Neuron (in vitro differentiated cells): ENCODE measurements around the gene GATAD2A.

ENCODE experiments used
- H2AFZ ChIP-seq: one replicate; pipeline ENCODE4 v1.6.1; 2013; ENCODE audit warnings: low read depth, mild to moderate bottlenecking, inconsistent platforms, low read length, moderate library complexity
- H3K27me3 ChIP-seq: one replicate; pipeline ENCODE4 v1.6.1; 2013; ENCODE audit warnings: low read length; ENCODE audit not compliant: insufficient read depth
- H3K36me3 ChIP-seq: one replicate; pipeline ENCODE4 v1.6.1; 2013; ENCODE audit warnings: low read length; ENCODE audit not compliant: insufficient read depth
- H3K4me1 ChIP-seq: one replicate; pipeline ENCODE4 v1.6.1; 2013; ENCODE audit warnings: low read length; ENCODE audit not compliant: insufficient read depth
- H3K4me3 ChIP-seq: 2 replicates; pipeline ENCODE4 v1.5.1; 2013; ENCODE audit warnings: mild to moderate bottlenecking, low read length, moderate library complexity
- H3K9me3 ChIP-seq: one replicate; pipeline ENCODE4 v1.6.1; 2013; ENCODE audit warnings: low read length

Gene GATAD2A

GRCh38 chr19:19490214-19490968 is 84.9 kb downstream of the GATAD2A start:
- Histone ChIP-seq H3K27me3 (no peaks in the 10 kb centered on the region), H3K4me3 (no peak overlapping the region), H3K9me3 (no peaks in the 10 kb centered on the region), H3K4me1 (peaks cover 34% of the 10 kb centered on the region), H3K36me3 (peaks cover 34% of the 10 kb centered on the region), H2AFZ (no peak overlapping the region)

- Histone ChIP-seq H2AFZ (no peak overlapping the region), H3K4me3 (no peak overlapping the region), H3K27me3 (no peaks in the 10 kb centered on the region), H3K9me3 (no peaks in the 10 kb centered on the region), H3K36me3 (peaks cover 44% of the 10 kb centered on the region), H3K4me1 (peaks cover 31% of the 10 kb centered on the region)
These were observed 86.0 kb downstream of the GATAD2A start for GRCh38 chr19:19491321-19492025.

GRCh38 chr19:19492026-19492610 is 86.6 kb downstream of the GATAD2A start:
- no peaks in the 10 kb centered on the region for H3K27me3 ChIP-seq
- no peak overlapping the region for H3K4me3 ChIP-seq
- peaks cover 29% of the 10 kb centered on the region for H3K4me1 ChIP-seq
- peaks cover 48% of the 10 kb centered on the region for H3K36me3 ChIP-seq
- no peaks in the 10 kb centered on the region for H3K9me3 ChIP-seq
- H2AFZ ChIP-seq, result no peak overlapping the region

- Histone ChIP-seq H3K36me3 (peaks cover 66% of the 10 kb centered on the region), H3K4me1 (peaks cover 13% of the 10 kb centered on the region), H2AFZ (no peak overlapping the region), H3K27me3 (no peaks in the 10 kb centered on the region), H3K4me3 (no peak overlapping the region), H3K9me3 (no peaks in the 10 kb centered on the region)
These were observed 88.5 kb downstream of the GATAD2A start for GRCh38 chr19:19493841-19494546.

- H3K36me3 ChIP-seq, result peaks cover 82% of the 10 kb centered on the region
- no peaks in the 10 kb centered on the region for H3K4me1 ChIP-seq
- H3K4me3 ChIP-seq, result no peak overlapping the region
- no peaks in the 10 kb centered on the region for H3K9me3 ChIP-seq
- no peak overlapping the region for H2AFZ ChIP-seq
- H3K27me3 ChIP-seq, result no peaks in the 10 kb centered on the region
These were observed 90.4 kb downstream of the GATAD2A start for GRCh38 chr19:19495614-19496603.

GRCh38 chr19:19498255-19498991 is 92.9 kb downstream of the GATAD2A start:
- Histone ChIP-seq H3K4me3 (no peak overlapping the region), H3K9me3 (no peaks in the 10 kb centered on the region), H3K4me1 (no peaks in the 10 kb centered on the region), H2AFZ (no peak overlapping the region), H3K36me3 (peaks cover 90% of the 10 kb centered on the region), H3K27me3 (no peaks in the 10 kb centered on the region)

GRCh38 chr19:19499272-19499995 is 94.0 kb downstream of the GATAD2A start:
- peaks cover 90% of the 10 kb centered on the region for H3K36me3 ChIP-seq
- H3K27me3 ChIP-seq, result no peaks in the 10 kb centered on the region
- H3K4me1 ChIP-seq, result no peaks in the 10 kb centered on the region
- no peaks in the 10 kb centered on the region for H3K9me3 ChIP-seq
- H3K4me3 ChIP-seq, result no peak overlapping the region
- no peak overlapping the region for H2AFZ ChIP-seq

- Histone ChIP-seq H3K27me3 (no peaks in the 10 kb centered on the region), H3K4me3 (no peak overlapping the region), H3K36me3 (peaks cover 94% of the 10 kb centered on the region), H3K9me3 (no peaks in the 10 kb centered on the region), H2AFZ (no peak overlapping the region), H3K4me1 (no peaks in the 10 kb centered on the region)
These were observed 95.6 kb downstream of the GATAD2A start for GRCh38 chr19:19500975-19501644.

- Histone ChIP-seq H3K27me3 (no peaks in the 10 kb centered on the region), H3K4me1 (no peaks in the 10 kb centered on the region), H2AFZ (no peak overlapping the region), H3K9me3 (no peaks in the 10 kb centered on the region), H3K4me3 (no peak overlapping the region), H3K36me3 (peaks cover 94% of the 10 kb centered on the region)
These were observed 96.3 kb downstream of the GATAD2A start for GRCh38 chr19:19501798-19502197.

- H3K4me1 ChIP-seq, result no peaks in the 10 kb centered on the region
- no peak overlapping the region for H2AFZ ChIP-seq
- H3K36me3 ChIP-seq, result peaks cover 97% of the 10 kb centered on the region
These were observed 96.8 kb downstream of the GATAD2A start for GRCh38 chr19:19502281-19502680.

More at GRCh38 chr19:19502281-19502680, 96.8 kb downstream of the GATAD2A start:
- H3K27me3 ChIP-seq, result no peaks in the 10 kb centered on the region
- H3K4me3 ChIP-seq, result no peak overlapping the region
- no peaks in the 10 kb centered on the region for H3K9me3 ChIP-seq
